ENCODE results near the gene NCOA7.
A peak's percentile ranks its signal among the peaks of the same experiment; 100 is the strongest.

The NCOA7 gene

GRCh38 chr6:125857846-125858245, 67.1 kb downstream of the NCOA7 start:
- no peak for DNase-seq (ENCODE audit: low read depth in 1 of 2, low spot score in 1 of 2)
- no peak overlapping the region for H3K27ac ChIP-seq (replicated peaks)
- H3K4me3 ChIP-seq (replicated peaks; ENCODE audit: insufficient read depth, low read length): no peak overlapping the region
- TF ChIP-seq GABPA (IDR thresholded peaks at IDR 0.05; ENCODE audit: low read depth): no peak
- TF ChIP-seq CTCF (IDR thresholded peaks at IDR 0.05; ENCODE audit: insufficient read depth, low read length): no peak
- no peak for TF ChIP-seq POLR2AphosphoS5 (IDR thresholded peaks at IDR 0.05; ENCODE audit: low read depth)
- TF ChIP-seq REST (IDR thresholded peaks at IDR 0.05; ENCODE audit: insufficient replicate concordance, low read depth): no peak
- TF ChIP-seq SPI1 (IDR thresholded peaks at IDR 0.05; ENCODE audit: borderline replicate concordance, low read depth): no peak
- H3K27me3 ChIP-seq (ENCODE audit: insufficient read depth, poor library complexity, severe bottlenecking): no peaks in the 10 kb centered on the region

GRCh38 chr6:125858427-125859320, 67.9 kb downstream of the NCOA7 start:
- Histone ChIP-seq H3K27me3 (ENCODE audit: insufficient read depth, poor library complexity, severe bottlenecking) (no peaks in the 10 kb centered on the region), H3K4me3 (replicated peaks; ENCODE audit: insufficient read depth, low read length) (no peak overlapping the region), H3K27ac (replicated peaks) (no peak overlapping the region)
- peak in 1 of 2 experiments; percentile 72 for DNase-seq (ENCODE audit: low read depth in 1 of 2, low spot score in 1 of 2)
- TF ChIP-seq CTCF (IDR thresholded peaks at IDR 0.05; ENCODE audit: insufficient read depth, low read length) (peak; percentile 78), REST (IDR thresholded peaks at IDR 0.05; ENCODE audit: insufficient replicate concordance, low read depth) (no peak)

GRCh38 chr6:125859727-125860126, 69.0 kb downstream of the NCOA7 start:
- peak in 1 of 2 experiments; percentile 41 for DNase-seq (ENCODE audit: low read depth in 1 of 2, low spot score in 1 of 2)
- no peaks in the 10 kb centered on the region for H3K27me3 ChIP-seq (ENCODE audit: insufficient read depth, poor library complexity, severe bottlenecking)
- H3K4me3 ChIP-seq (replicated peaks; ENCODE audit: insufficient read depth, low read length): no peak overlapping the region
- TF ChIP-seq POLR2AphosphoS5 (IDR thresholded peaks at IDR 0.05; ENCODE audit: low read depth) (no peak), GABPA (IDR thresholded peaks at IDR 0.05; ENCODE audit: low read depth) (no peak), SPI1 (IDR thresholded peaks at IDR 0.05; ENCODE audit: borderline replicate concordance, low read depth) (no peak), CTCF (IDR thresholded peaks at IDR 0.05; ENCODE audit: insufficient read depth, low read length) (no peak), REST (IDR thresholded peaks at IDR 0.05; ENCODE audit: insufficient replicate concordance, low read depth) (no peak)
- no peak overlapping the region for H3K27ac ChIP-seq (replicated peaks)

Data from HL-60 (cell line).